Measurements from ENCODE around the gene ANKRD12.

- TF ChIP-seq CTCF (IDR thresholded peaks at IDR 0.05; ENCODE audit: low read depth, low read length): no peak
- no peak for TF ChIP-seq EZH2phosphoT487 (IDR thresholded peaks at IDR 0.05; ENCODE audit: low read depth)
Observed at GRCh38 chr18:9223356-9223755, 86.8 kb downstream of the ANKRD12 start.
